Frontal cortex (tissue), 4 donors: ENCODE measurements around the gene STRADB. TPM values are rescaled to one million over a fixed set of nuclear protein-coding genes. Genes with fewer than 3 reads are reported as not detected.

Experiments
- DNase-seq, 2 donors: peaks; one replicate each; pipeline ENCODE4 v3.0.0; 2012; ENCODE audit warnings: low spot score in 2 of 2
- FAIRE-seq: peaks from 2 replicates; lab custom pipeline; 2012; peaks lifted over from hg19 to GRCh38; lab: Jason Lieb, UNC
- total RNA-seq: library from RNA; depleted of rRNA; stranded (reverse); fragments of >200 nt; gene quantifications from one replicate; pipeline ENCODE4 v1.2.3, GENCODE V29; 2014
- donor health status: control.
- donor health status: control.
- donor health status: control.

Gene STRADB, protein sequence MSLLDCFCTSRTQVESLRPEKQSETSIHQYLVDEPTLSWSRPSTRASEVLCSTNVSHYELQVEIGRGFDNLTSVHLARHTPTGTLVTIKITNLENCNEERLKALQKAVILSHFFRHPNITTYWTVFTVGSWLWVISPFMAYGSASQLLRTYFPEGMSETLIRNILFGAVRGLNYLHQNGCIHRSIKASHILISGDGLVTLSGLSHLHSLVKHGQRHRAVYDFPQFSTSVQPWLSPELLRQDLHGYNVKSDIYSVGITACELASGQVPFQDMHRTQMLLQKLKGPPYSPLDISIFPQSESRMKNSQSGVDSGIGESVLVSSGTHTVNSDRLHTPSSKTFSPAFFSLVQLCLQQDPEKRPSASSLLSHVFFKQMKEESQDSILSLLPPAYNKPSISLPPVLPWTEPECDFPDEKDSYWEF
- 129 TPM for total RNA-seq

DNA sequence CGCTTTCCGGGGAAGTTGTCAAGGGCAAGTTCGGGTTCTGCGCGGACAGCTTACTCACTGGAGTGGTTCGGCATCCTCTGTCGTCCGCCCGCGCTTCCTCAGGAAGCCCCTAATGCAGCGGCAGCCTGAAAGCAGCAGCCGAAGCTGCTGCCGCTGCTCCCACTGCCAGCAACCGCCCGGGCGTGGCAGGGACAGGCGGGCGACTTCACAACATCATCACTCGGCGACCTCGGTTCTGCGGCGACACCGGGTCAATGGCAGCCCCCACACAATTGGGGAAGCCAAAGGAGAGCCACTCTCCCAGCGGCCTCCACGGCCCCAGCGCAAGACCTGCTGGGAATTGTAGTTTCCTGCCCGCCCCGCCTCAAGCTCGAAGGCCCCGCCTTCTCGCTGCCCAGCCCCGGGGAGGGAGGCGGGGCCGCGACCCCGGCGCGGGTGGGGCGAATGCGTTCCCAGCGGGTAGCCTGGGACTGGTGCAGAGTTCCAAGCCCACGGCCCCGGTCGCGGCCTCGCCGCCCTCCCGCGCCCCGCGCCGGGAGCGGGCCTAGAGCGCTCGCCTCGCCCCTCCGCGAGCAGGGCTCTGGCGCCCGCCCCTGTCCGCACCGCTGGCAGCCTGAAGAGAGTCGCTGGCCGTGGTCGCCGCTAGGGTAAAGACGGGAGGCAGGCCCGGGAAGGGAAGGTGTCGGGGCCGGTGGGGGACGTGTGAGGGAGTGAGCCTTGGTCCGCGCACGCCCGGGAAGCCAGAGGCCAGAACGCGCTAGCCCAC, at the start of gene STRADB, which contains the start of gene TRAK2:
Gene STRADB, plus strand, starts transcription at position 449 of the 766 bp plus-strand sequence. CDS start 3,101 bp downstream, outside the sequence.
Gene TRAK2, minus strand, starts transcription at position 167 of the 766 bp plus-strand sequence. CDS start 30,951 bp downstream, outside the sequence.
- DNase-seq, result peak; percentile 95
- no peak for FAIRE-seq

DNA sequence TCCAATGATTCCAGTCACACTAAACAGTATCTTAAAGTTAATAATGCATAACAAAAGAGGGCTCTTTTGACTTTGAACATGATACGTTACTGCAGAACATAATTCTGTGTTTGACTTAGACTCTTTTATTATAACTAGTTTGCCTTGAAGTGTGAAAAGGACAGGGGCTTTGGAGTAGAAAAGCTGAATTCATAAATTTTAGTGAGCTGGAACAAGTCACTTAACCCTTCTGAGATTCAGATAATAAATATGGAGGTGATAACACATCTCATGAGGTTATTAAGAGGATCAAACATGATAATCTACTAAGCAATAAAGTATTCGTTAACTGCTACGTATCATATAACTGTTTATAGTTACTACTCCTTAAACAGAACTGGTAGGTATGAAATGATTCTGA, 49.7 kb upstream of the STRADB start:
- no peak for DNase-seq
- no peak for FAIRE-seq

DNA sequence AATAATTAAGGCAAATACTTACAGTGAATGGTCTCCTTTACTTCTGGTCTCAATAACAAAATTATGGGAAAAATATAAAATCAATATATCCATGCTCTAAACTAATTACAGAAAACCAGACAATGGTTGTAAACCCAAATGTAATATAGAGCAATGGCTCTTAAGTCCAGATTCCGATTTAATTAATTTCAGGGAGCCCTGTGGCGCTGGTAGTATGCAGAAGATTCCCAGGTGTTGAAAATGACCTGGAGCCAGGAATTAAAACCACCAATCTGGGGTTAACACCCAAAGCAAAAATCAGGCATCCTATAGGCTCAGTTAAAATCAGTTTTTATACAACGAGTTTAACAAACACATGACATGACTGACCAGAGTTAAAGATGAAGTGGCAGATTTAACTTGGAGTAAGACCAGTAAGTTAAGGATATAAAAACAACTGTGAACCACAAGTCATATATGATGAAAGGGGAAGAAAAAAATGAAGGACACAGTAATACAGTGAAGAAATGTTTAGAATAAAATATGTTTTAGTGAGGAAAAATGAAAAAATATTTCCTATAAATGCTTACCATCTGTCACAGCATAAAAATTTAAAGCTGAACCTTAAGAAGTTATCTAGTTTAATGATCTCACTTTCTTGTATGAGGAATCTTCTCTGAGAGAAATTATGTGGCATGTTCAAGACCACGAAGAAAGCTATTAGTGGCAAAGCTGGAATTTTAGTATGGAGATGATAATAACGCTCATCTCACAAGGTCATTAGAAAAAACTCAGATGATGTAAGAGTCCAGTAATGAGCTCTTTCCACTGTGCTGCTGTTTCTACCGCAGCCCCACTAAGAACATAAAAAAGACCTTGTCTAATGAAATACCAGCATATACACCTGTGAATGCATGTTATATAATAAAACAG, 48.6 kb upstream of the STRADB start:
- FAIRE-seq (no peak), DNase-seq (no peak)

DNA sequence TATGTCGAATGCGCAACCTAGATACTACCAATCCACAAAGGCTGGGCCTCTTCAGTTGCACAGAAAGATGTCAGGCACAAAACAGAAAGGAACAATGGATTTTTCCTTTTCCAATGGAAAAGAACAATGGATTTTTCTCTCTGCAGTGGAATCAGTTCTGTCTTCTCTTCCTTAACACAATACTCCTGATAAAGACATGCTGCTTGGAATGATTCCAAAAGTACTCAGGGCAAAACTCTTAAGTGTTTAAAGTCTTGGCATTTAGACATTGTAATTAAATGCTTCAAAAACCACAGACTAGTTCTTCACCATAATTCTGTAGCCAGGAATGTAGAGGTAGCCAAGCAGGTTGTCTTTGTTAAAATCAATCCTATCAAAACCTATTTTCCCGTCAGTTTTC, 47.7 kb upstream of the STRADB start:
- no peak for DNase-seq
- FAIRE-seq, result no peak

DNA sequence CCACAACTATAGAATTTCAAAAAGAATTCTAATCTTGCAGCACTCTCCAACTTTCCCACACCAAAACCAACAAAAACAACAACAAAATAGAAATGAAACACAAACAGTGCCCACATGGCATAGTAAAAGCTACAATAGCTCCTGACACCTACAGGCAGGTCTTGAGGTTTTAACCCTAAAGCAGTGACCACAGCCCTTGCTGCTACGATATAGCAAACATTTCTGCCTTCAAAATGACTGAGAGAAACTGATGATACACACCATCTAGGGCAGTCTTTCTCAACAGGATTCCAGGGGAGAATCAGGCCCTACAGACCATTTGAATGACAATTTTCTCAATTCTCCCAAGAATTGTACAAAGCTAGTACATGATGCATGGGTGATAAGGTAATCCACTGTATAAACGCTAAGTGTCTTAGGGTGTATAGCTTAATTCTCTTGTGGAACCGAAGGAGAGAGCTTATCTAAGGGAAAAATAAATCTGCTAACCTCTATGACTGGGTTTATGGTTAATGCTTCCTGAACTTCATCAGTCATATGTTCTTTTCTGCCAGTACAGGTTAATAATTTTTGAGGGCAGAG, 46.8 kb upstream of the STRADB start:
- DNase-seq (no peak), FAIRE-seq (no peak)

DNA sequence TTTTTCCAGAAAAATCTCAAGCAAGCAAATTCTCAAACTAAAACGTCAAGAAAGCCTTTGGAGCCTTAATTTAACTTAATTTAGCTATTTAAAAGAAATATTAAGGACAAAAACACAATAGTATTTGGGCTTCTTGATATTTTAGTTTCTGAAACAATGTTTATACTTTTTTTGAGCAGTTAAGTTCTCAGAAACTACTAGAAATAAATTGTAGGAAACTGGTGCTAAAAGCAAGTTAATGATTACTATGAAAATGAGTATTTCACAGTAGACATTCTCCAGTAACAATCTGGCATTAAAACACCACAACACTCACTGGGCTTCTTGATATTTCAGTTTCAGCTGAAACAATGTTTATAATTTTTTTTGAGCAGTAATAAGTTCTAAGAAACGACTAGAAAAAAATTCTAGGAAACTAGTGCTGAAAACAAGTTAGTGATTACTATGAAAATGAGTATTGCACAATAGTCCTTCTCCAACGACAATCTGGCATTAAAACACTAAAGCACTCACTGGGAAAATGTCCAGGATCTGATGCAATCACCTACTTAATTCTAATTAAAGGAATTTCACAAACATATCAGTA, 45.4 kb upstream of the STRADB start:
- FAIRE-seq (peak; percentile 49), DNase-seq (no peak)

DNA sequence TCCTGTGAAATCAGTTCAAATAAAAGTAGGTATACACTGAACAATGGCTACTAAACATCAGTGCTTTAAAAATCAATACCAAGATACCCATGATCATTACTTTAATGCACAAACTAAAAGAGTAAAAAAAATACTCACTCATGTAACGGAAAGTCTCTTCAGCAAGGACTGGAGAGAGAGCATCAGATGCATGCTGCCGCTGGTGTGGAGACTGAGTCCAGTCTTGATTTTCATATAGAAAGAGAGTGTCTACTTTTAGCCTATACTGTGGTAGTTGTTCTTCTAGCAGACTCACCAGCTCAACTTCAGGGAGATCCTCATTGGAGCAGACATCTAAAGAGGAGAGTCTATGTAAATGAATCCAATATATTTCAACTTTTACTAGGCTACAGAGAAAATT, 44.3 kb upstream of the STRADB start:
- no peak for FAIRE-seq

DNA sequence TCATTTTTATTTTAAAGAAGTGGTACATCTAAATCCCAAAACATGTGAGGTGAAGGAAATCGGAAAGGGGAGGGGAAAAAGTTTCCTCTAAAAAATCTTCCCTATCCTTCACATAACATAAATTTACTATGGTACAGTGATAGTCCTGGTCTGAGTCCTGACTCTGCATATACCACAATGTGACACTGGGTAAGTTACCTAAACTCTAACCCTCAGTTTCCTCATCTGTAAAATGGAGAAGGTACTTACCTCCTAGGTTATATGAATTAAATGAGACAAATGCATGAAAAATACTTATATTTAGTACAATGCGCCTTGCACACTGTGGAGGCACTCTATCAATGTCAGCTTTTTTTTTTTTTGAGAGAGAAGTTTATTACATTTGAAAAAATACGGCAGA, 42.6 kb upstream of the STRADB start:
- FAIRE-seq (no peak), DNase-seq (no peak)

More for the DNA sequence above, 44.3 kb upstream of the STRADB start:
- no peak for DNase-seq

DNA sequence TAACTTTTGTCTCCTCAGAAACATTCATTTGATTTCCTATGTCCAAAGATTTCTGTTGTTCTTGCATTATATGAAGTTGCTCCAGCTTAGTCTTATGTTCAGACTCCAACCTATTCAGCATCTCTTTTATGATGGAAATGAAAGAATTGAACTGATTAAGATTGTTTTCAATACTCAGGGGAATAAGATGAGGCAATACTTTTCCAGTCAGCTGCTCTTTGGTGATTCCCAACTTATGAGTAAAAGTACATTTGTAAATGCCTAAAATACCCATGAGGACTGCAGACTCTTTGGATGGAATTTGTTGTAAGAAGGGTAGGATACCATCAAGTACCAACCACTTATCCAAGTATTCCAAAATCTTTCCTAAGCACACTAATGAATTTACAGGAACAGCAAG, 40.1 kb upstream of the STRADB start:
- FAIRE-seq (no peak), DNase-seq (no peak)

DNA sequence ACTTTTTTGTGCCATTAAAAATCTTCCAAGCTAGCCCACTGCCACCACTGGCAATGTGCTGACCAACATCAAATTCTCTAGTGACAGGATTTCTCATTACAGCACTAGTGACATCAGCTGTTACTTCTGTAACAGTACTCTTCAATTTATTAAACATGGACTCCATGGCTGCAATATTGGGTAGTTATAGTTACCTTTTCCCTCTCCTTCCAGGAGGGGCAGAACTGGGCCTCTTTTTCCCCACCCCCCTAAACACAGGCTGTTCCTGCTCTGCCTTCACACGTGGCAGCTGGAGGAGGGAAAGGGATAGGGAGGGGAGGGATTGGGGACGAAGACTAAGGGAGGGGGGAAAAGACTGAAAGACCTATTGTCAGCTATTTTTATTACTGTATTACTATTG, 38.4 kb upstream of the STRADB start:
- FAIRE-seq (no peak), DNase-seq (no peak)

DNA sequence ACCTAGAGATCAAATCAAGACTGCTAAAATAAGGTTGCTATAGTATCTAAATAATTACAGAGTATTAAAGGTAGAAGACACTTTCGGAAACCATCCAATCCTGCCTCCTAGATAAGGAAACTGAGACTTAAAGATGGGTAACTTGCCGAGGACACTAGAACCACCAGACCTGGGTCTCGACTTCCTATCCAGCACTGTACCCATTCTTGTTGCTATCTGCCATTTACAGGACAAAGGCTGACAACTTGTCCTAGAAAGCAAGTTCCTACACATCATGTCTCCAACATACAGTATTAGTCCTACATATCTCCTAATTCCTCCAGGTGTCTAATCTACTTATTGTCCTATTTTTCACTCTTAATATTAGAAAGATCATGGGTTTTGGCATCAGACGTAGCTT, 38.0 kb upstream of the STRADB start:
- DNase-seq (no peak), FAIRE-seq (no peak)

DNA sequence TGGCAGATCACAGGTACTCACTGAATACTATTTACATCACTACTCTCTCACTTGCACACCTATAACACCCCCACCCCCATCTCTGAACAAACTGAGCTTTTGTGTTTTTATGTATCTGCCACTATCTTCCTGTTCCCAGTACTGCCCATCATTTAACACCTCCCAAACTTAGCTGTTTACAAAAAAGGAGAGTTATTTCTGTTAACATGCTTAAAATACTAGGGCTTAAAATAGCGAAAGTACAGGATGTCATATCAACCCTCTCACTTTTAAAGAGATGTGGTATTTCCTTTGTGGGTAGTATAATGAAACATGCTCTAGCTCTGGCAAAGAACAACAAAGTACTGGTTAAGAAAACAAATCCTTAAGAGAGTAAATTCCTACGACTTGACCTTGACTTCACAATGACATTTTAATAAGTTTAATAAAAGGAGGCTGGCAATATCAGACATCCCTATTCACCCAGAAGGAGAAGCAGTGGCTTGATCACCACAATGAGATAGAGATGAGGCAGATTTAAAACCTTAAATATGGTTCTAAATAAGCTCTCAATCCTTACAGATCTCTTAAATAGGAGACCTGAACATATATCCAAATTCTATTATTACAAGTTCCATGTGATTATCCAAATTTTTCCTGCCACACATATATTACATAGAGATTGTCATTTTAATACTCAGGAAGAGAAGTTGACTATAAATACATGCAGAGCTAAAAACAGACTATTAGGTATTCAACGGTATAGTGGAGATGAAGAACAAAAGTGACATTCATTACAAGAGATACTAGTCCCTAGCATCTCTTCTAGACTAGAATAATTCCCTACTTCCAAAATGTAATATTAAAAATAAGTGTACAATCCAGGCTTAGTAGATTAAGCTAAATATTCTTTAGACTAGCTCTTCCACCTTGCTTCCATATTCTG, 37.2 kb upstream of the STRADB start:
- FAIRE-seq (no peak), DNase-seq (no peak)

DNA sequence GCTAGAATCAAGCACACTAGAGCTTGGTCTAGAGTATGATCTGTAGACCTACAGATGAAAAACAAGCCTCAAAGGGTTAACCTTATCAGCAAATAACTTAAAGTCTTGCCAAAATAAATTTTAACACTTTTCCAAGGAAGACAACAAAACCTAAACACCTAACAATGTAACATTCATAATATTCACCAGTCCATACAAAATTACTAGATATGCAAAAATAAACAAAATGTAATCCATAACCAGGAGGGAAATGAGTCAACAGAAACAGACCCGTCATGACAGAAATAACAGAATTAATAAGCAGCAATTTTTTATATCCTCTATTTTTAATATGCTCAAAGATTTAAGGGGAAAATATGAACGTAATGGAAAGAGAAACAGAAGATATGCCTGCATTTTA, 36.4 kb upstream of the STRADB start:
- no peak for DNase-seq
- FAIRE-seq, result no peak

DNA sequence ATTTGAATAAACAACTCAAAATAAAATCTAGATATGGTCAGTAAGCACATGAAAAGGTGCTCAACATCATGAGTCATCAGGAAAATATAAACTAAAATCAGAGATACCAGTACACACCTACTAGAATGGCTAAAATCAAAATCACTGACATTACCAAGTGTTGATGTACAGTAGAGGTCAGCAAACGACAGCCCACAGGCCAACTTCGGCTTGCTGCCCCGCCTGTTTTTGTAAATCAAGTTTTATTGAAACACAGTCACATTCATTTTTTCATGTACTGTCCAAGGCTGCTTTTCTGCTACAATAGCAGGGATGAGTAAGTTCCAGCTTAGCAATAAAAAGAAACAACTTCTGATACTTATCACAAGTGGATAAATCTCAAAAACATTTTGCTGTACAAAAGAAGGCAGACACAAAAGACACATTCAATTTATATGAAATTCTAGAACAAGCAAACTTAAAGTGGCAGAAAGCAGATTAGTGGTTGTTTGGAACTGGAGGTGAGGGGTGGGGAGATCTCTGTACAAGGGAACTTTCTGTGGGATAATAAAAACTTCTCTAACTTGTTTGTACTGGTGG, 32.4 kb upstream of the STRADB start:
- FAIRE-seq, result no peak
- DNase-seq, result no peak

DNA sequence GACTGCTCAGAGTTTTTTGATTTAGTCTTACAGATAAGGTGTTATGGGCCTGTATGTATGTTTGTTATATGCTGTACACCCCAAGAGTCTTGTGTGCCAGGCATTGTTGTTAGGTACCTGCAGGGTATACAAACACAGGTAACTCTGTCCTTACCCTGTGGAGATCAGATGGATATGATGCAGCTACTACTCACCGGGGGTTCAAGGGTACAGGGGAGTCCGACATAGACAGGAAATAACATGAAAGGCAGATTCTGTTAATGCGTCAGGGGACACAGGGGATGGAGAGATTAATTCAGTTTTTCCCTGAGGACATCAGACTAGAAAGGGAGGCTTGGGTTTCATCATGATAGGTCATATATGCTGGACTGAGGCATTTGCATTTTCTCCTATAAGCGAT, 31.6 kb upstream of the STRADB start:
- no peak for FAIRE-seq
- no peak for DNase-seq

DNA sequence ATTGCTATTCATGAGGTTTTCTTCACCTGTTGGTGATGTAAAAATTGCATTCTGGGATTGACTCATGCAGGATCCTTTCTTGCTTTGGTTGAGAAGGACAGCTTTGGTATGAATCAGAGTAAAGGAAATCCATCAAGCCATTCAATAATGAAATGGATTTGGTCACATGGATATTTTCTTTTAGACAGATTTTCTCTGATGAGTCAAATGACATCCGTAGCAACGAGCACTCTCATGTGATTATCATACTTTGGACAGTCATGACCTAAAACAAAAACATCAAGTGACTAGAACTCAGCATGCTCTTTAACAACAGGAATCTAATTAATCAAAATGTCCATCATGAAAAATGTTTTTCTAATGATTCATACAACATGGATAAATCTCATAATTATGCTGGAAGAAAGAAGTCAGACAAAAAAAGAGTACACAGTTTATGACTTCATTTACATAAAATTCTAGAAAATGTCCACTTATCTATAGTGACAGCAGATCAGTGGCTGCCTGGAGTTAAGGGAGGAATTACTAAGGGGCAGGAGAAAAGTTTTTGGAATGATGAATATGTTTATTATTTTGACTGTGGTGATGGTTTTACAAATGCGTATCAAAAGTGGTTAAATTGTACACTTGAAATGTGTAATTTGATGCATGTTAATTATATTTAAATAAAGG, 31.0 kb upstream of the STRADB start:
- DNase-seq (no peak), FAIRE-seq (peak; percentile 42)

DNA sequence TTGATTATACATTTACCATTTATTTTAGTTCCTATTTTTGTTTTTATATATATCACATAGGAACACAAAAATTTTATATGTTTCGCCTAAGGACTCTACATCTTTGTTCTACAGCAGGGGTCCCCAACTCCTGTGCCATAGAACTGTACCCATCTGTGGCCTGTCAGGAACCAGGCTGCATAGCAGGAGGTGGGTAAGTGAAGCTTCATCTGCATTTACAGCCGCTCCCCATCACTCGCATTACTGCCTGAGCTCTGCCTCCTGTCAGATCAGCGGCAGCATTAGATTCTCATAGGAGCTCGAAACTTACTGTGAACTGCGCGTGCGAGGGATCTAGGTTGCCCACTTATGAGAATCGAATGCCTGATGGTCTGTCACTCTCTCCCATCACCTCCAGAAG, 25.6 kb upstream of the STRADB start:
- FAIRE-seq (no peak), DNase-seq (no peak)
